HEK293T (cell line): ENCODE data around the gene SH3TC1.

Source experiments
- BHLHE40 ChIP-seq: fragments of 450-650 bp; IDR thresholded peaks from 2 replicates; pipeline ENCODE4 v1.6.1; 2016; ENCODE audit warnings: mild to moderate bottlenecking, moderate library complexity, borderline replicate concordance
- ELF4 ChIP-seq: fragments of 450-650 bp; IDR thresholded peaks from 2 replicates; pipeline ENCODE4 v1.6.1; 2017; ENCODE audit warnings: antibody characterized with exemption
- NFRKB ChIP-seq: fragments of 450-650 bp; IDR thresholded peaks from 2 replicates; pipeline ENCODE4 v1.6.1; 2016; ENCODE audit warnings: mild to moderate bottlenecking, moderate library complexity
- SUZ12 ChIP-seq: fragments of 450-650 bp; IDR thresholded peaks from 2 replicates; pipeline ENCODE4 v1.6.1; 2016; ENCODE audit warnings: mild to moderate bottlenecking

DNA sequence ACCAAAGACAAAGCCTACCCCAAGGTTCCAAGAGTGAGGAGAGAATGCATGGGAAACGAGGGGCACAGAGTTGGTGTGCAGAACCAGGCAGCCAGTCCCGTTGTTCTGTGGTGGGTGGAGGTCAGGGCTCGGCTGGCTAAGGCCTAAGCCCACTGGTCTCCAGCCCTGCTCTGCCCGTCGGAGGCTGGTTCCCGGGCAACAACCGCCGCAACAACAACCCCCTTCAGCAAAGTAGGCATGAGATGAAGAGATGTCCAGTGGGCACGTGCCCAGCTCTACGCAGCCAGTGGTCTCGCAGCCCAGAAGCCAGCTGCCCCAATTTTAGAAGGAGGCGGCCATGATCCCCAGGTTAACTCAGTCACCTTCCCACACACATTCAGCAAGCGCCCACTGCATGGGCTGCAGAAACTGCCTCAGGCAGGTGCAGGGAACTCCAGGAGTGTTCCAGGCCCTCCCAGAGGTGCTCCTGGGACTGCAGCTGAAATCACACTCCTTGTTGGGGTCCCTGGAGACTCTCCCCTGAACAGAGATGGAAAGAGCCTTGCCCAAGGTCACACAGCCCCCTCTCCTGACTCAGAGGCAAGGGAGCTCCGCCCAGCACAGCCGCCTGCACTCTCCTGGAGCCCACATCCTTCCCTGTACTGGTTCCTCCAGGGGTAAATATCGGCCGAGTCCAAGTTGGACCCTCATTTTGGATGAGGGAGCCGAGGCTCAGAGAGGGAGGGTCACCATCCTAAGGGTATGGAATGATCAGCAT, 45.1 kb downstream of the SH3TC1 start:
- TF ChIP-seq BHLHE40 (no peak), NFRKB (no peak), SUZ12 (no peak), ELF4 (no peak)
